ENCODE data around the gene RAPGEF1.

The RAPGEF1 gene, protein sequence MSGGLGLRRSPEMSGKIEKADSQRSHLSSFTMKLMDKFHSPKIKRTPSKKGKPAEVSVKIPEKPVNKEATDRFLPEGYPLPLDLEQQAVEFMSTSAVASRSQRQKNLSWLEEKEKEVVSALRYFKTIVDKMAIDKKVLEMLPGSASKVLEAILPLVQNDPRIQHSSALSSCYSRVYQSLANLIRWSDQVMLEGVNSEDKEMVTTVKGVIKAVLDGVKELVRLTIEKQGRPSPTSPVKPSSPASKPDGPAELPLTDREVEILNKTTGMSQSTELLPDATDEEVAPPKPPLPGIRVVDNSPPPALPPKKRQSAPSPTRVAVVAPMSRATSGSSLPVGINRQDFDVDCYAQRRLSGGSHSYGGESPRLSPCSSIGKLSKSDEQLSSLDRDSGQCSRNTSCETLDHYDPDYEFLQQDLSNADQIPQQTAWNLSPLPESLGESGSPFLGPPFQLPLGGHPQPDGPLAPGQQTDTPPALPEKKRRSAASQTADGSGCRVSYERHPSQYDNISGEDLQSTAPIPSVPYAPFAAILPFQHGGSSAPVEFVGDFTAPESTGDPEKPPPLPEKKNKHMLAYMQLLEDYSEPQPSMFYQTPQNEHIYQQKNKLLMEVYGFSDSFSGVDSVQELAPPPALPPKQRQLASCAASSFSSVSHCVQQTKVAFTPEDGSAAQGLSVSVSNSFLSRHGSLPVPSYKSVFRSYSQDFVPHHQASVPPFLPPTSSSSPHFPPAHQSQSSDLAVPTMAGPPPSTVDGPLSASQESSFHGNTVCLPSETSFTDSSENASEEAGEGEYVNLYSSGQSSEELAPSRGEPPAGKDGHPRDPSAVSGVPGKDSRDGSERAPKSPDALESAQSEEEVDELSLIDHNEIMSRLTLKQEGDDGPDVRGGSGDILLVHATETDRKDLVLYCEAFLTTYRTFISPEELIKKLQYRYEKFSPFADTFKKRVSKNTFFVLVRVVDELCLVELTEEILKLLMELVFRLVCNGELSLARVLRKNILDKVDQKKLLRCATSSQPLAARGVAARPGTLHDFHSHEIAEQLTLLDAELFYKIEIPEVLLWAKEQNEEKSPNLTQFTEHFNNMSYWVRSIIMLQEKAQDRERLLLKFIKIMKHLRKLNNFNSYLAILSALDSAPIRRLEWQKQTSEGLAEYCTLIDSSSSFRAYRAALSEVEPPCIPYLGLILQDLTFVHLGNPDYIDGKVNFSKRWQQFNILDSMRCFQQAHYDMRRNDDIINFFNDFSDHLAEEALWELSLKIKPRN (N-terminal part only)

DNA sequence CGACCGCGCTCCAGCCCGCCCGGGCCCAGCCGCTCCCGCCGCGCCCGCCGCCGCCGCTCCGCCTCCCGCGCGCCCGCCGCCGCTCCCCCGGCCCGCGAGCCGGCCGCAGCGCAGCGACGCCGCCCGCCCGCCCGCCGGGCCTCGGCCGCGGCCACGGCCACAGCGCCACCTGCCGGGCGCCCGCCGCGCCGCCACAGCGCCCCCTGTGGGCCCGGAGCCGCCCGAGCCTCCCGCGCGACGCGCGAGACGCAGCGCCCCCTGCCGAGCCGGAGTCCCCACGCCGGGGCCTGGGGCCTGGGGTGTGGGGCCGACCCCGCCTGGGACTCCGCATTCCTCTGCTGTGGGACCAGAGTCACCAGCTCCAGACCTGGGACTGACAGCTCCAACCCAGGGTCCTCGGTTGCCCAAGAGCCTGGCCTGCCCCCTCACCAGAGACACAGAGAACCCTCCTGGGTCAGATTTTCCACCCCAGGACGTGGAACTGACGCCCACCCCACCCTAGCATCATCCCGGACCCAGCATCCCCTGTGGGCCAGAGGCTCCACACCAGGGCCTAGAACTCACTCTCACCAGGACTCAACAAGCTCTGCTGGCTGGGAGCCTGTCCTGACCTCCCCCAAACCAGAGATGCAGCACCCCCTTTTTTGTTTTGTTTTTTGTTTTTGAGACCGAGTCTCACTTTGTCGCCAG lies at the start of gene RAPGEF1:
RAPGEF1 (minus strand) TSS at position 118 of the 690 bp plus-strand sequence. CDS start 246 bp downstream, outside the sequence.
- DNase-seq (ENCODE audit: insufficient read length, low spot score) (peak; percentile 43), FAIRE-seq (no peak)

DNA sequence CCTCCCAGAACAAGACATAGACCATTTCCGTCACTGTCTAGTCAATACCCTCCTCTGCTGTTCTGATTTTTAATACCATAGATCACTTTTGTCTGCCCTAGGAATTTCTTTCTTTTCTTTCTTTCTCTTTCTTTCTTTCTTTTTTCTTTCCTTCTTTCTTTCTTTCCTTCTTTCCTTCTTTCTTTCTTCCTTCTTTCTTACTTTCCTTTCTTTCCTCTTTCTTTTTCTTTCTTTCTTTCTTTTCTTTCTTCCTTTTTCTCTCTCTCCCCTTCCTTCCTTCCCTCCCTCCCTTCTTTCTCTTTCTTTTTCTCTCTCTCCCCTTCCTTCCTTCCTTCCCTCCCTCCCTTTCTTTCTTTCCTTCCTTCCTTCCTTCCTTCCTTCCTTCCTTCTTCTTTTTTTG lies 49.0 kb upstream of the RAPGEF1 start:
- FAIRE-seq, result no peak
- DNase-seq (ENCODE audit: insufficient read length, low spot score), result no peak

DNA sequence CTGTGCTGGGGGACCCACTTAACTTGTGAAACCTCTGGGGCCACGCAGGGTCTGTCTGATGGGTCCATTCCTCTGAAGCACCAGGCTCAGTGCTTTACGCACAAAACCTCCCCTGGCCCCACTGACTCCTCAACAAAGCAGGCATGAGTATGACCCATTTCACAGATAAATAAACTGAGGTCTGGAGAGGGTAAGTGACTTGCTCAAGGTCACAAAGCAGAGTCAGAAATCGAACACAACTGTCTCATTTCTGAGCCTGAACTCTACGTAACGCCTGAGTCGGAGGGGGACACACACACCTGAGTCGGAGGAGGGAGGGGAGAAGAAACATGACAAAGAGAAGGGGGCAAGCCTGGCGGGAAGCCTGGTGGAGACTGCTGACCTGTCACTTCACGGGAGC lies 48.0 kb upstream of the RAPGEF1 start:
- DNase-seq (ENCODE audit: insufficient read length, low spot score) (no peak), FAIRE-seq (no peak)

DNA sequence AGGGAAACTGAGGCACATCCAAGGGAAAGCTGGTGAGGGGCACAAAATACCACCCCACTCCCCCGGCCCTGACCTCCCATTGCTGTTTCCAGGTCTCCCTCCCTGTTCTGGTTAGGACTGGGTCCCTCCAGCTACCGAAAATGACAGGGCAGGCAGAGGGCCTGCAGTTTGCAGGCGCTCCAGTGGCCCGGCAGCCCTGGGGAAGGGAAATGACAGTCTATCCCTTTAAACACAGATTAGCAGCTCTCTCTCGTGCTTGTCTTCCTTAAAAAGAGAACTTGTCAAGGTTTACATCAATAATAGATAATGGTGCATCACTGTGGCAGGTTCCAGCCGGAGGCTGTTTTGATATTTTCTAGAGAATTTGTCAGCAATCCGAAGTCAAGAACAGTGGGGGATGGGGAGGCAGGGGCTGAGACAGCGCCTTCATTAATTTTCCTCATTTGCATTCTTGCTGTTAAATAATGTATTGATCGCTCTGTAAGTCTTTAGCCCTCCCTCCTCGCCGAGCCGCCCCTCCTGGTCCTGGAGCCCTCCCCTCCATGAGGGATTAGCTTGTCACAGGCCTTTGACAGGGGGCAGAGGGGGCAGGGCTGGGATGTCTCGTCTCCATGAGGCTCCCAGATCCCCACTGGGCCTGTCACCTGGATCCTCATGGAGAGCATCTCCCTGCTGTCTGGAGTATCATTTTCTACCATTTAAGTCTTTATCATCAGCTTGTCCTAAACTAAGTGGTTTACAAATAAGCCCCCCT lies 45.0 kb upstream of the RAPGEF1 start:
- DNase-seq (ENCODE audit: insufficient read length, low spot score), result no peak
- no peak for FAIRE-seq

DNA sequence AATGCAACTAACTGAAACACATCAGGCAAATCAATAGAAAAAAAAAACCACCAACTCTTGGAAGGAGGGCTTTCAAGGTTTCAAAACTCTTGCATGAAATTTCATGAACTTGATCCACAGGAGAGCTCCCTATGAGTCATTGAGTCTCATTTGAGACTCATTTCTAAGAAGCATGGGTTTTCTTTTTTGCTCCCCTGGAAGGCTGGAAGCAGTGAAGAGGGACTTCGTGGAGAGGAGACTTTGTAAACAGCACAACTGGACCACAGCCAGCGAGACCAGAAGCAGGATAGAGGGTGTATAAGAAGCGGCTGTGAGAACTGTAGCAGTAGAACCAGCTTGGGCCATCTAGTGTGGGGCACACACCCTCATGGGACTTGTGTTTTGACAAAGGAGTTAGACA lies 41.2 kb upstream of the RAPGEF1 start:
- FAIRE-seq, result no peak
- no peak for DNase-seq (ENCODE audit: insufficient read length, low spot score)

DNA sequence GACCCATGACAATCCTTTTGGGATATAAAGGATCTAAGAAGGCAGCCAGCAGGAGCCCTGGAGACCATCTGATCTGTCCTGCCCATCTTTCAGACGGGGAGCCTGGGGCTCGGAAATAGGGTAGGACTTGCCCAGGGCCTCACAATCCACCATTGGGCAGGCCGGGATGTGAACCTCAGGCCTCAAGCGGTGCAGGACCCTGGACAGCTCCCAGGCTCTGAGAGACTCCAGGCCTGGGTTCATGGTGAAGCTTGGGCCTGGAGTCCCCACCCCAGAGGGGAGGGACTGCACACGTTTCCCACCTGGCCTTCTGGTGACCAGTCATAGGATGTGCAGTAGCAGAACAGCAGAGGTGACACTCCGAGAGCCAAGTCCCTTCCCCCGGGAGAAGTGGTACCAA lies 36.6 kb upstream of the RAPGEF1 start:
- no peak for DNase-seq (ENCODE audit: insufficient read length, low spot score)
- FAIRE-seq, result no peak

DNA sequence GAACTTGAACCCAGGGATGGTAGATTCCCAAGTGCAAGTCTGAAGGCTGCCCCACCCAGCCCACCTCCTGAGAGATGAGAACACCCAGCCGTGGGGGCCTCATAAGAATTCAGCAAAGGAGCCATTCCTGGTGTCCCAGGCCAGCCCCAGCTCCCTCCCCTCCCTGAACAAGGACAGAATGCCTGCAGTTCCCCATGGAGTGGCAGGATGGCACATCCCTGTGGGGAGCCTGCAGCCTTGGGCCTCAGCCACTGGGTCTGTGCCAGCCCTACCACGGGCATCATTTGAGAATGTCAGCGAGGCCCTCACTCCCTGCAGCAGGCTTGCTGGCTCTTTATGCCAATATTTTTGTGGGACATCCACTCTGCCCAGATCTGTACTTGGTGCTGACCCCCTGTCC lies 36.2 kb upstream of the RAPGEF1 start:
- DNase-seq (ENCODE audit: insufficient read length, low spot score) (no peak), FAIRE-seq (no peak)

DNA sequence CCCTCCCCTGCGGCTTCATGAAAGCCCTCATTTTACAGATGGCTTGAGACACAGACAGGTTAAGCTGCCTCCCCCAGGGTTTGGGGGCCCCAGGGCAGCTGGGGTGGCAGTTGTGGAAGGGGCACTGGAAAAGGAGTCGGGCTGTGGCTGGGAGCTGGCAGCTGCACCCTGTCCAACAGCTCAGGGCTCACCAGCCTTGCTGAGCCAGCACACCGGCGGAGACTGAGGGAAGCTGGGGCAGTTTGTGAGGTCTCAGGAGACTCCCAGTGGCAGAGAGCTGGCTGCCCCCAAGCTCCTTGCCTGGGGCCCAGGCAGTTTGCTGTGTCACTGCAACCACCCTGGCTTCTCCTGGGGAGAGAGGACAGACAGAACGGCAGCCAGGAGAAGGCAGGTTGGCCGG lies 34.8 kb upstream of the RAPGEF1 start:
- DNase-seq (ENCODE audit: insufficient read length, low spot score) (no peak), FAIRE-seq (no peak)

DNA sequence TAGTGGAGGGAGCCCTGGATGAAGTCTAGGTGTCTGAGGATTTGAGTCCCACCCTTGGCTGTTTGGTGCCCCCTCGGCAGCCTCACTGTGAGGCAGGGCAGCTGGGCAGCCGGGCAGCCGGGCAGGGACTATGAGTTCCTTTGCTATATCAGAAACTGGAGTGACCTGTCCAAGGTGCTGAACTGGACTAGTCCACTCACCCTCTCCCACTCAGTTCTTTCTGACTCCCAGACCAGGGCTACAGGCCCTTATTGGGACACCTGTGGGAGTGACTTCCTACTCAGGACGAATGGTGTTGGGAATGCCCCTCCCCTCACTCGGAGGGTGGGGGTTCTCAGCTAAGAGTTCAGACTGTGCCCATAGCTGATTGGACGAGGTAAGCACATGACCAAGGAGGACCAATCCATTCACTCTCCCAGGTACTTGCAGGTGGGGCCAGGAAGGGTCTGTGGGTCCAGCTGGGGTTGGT lies 34.1 kb upstream of the RAPGEF1 start:
- FAIRE-seq, result no peak
- DNase-seq (ENCODE audit: insufficient read length, low spot score), result peak; percentile 64

DNA sequence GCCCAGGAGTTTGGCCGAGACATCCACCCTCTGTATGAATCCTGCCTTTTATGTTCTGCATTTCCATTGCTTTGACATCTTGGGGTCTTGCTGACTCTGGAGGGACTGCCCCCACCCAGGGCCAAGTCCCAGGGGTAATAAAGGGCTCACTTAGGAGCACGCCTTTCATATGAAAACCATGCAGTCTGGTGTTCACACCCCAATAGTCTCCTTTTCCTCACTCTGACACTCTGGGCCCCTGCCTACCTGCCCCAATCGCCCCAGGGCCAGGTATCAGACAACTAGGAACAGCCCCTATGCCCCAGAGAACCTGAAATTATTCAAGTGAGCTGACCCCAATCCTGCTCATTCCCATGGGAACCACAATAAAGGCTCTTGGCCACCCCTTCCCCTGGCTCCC lies 33.1 kb upstream of the RAPGEF1 start:
- FAIRE-seq, result no peak
- no peak for DNase-seq (ENCODE audit: insufficient read length, low spot score)

DNA sequence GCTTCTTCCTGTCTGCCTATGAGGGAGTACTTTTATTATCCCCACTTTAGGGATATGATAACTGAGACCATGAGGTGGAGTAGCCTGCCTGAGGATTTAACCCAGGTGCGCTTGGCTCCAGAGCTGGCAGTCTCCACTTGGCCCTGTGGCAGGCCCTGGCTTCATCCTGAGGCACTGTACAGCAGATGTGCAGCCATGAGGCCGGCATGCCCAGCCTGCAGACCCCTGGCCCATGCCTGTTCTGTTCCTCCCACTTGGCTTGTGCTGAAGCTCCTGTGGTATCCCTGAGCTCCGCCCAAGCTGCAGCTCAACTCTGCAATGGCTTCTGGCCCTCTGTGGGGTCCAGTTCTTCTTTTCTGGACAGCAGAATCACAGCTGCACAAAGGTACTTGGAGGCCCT lies 31.8 kb upstream of the RAPGEF1 start:
- DNase-seq (ENCODE audit: insufficient read length, low spot score), result no peak
- no peak for FAIRE-seq

DNA sequence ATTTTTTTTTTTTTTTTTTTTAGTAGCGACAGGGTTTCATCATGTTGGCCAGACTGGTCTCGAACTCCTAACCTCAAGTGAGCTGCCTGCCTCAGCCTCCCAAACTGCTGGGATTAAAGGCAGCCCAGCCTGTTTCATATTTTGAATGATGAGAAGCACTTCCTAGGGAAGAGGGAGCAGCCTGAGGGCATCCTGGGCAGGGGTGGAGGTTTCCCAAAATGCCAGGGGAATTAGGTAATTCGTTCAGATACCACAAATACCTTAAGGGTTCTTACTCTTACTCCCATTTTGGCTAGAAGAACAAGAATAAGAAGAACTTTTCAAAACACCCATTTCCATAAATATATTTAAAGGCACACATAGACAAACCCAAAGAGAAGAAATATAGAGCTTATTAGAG lies 29.5 kb upstream of the RAPGEF1 start:
- DNase-seq (ENCODE audit: insufficient read length, low spot score), result no peak
- FAIRE-seq, result no peak

DNA sequence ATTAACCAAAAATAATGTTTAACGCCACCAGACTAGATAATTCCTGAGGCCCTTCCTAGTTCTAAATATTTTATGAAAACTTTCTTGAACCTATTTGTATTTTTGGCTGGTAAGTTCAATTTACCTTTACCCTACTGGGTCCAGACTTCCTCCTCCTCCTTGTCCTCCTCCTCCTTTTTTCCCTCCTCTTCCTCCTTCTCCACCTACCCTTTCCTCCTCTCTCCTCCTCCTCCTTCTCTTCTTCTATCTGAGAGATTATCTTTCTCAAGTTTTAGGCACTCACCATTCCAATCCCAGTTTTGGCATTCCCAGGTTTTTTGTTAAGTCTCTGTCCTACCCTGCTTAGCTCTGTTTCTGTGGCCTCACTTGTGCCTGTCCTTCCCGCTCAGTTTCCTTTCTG lies 24.7 kb upstream of the RAPGEF1 start:
- no peak for DNase-seq (ENCODE audit: insufficient read length, low spot score)
- no peak for FAIRE-seq

DNA sequence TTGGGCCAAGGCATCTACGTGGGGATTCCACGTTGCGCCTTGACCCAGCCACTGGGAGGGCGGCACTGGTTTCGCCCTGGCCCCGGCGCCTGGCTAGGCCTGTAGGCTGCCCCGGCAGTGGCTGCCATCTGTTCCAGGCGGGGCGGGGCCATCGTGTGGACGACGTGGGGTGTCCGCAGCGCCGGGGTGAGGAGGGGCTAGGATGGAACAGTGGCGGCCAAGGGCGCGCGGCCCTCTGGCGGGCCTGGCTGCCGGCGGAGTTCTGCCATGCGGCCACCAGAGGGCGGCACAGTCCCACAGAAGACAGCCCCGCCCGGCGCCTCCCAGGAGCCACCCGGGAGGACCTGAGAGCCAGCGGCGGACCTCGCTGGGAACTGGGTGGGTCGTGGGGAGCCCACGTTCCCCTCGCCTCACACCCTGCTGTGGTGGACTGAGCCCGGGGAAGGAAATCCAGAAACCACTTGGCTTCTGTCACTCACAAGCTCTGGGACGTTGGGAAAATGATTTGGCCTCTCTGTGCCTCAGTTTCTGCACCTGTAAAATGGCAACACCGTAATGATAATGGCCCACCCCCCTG lies 22.6 kb upstream of the RAPGEF1 start:
- peak; percentile 70 for DNase-seq (ENCODE audit: insufficient read length, low spot score)

DNA sequence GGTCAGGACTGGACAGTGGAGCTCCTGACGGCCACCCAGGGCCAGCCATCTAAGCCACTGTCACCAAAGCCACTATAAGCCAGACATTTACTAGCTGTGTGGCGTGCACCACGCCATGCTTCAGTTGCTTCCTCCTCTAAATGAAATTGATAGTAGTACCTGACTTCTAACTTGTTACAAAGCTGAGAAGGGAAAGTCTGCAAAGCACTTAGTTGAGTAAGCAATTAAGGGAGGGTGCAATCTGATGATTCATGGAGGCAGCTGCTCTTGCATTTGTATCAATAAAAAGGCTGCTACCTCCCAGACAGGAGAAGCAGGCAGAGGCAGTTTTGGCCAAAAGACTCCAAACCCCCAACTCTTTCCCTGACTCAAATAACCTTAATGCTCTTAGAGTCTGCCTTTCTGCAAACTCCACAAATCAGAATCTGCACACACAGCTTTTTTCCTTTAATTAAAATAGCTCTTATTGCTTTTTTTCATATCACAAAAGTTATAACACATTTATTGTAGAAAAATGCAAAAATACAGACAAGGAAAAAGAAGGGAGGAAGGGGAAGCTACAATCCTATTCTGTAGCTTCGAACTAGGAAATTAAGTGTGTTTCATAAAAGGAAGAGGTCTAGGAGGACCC lies 19.3 kb upstream of the RAPGEF1 start:
- DNase-seq (ENCODE audit: insufficient read length, low spot score) (no peak), FAIRE-seq (no peak)

More for the DNA sequence above, 22.6 kb upstream of the RAPGEF1 start:
- FAIRE-seq, result peak; percentile 78

DNA sequence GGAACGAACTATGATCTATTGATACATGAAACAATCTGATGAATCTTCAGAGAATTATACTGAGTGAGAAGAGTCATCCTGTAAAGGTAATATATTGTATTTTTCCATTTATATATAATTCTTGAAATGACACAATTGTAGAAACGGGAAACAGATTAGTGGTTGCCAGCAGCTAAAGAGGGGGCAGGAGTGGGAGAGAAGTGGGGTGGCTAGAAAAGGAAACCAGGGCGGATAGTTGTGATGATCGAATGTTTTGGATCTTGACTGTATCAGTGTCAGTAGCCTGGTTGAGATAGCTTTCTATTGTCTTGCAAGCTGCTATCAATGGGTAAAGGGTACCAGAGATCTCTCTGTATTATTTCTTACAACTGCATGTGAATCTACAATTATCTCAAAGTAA lies 17.7 kb upstream of the RAPGEF1 start:
- no peak for DNase-seq (ENCODE audit: insufficient read length, low spot score)
- no peak for FAIRE-seq

DNA sequence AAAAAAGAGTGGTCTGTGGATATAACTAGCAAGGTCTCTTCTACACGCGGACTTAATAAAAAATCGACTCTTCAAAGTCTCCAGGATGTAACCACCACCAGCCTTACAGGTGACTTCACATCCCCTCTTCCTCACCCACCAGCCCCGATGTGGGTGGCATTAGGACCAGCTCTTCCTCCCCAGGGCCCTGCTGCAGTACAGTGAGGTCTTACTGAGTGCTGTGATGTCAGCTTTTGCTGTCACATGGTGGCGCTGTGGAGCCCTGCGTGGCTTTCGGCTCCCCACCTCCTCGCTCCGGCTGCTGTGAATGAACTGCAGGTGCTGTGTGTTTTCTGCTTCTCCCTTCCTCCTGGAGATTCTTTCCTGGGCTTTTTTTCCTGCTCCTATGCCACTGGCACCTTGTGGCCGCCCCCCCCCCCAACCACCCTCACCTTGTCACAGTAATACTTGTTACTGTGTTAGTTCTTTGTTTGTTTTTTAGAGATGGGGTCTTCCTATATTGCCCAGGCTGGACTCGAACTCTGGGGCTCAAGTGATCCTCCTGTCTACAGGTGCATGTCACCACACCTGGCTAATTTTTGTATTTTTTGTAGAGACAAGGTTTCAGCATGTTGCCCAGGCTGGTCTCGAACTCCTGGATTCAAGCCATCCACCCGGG lies 15.8 kb upstream of the RAPGEF1 start:
- DNase-seq (ENCODE audit: insufficient read length, low spot score) (peak; percentile 81), FAIRE-seq (no peak)

DNA sequence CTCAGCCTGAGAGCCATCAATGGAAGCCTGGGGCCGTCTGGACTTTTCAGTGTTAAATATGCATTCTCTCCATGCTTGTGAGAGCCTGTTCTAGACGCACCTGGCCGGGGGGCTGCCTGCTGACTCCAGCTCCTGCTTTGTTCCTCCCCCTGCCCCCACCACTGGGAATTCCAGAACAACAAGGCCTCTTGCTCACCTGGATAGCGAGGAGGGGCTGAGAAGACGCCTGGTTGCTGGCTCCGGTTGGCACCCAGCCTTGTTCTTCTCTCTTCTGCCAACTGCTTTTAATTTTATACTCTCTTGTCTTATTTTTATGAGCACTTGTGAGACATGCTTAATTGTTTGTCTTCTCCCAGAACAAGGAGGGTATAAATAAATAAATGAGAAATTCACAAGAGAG lies 15.0 kb upstream of the RAPGEF1 start:
- DNase-seq (ENCODE audit: insufficient read length, low spot score) (no peak), FAIRE-seq (no peak)

Measured in HTR-8/SVneo (cell line).